ENCODE measurements around the gene SLX9. TPM values are rescaled to one million over a fixed set of nuclear protein-coding genes. Genes with fewer than 3 reads are reported as not detected.

The SLX9 gene
- polyA plus RNA-seq, 5 donors, result 12.1 to 23.5 (median 13.6) TPM

Other genes with a start within 250 kb of the SLX9 start
- gene KRTAP10-12, start 242.9 kb upstream of the SLX9 start, polyA plus RNA-seq (ENCODE audit: insufficient read depth in 1 of 5, insufficient read length in 5 of 5, low replicate concordance in 1 of 5), result not detected
- 1 to 10 TPM; 2.0 to 4.4 (median 3.0) TPM for gene TSPEAR, start 228.5 kb upstream of the SLX9 start, polyA plus RNA-seq (ENCODE audit: insufficient read depth in 1 of 5, insufficient read length in 5 of 5, low replicate concordance in 1 of 5)
- gene UBE2G2, start 138.2 kb upstream of the SLX9 start, polyA plus RNA-seq (ENCODE audit: insufficient read depth in 1 of 5, insufficient read length in 5 of 5, low replicate concordance in 1 of 5), result 100 to 1,000 TPM; 110 to 155 (median 135) TPM
- 100 to 1,000 TPM; 116 to 138 (median 124) TPM for gene SUMO3, start 122.0 kb upstream of the SLX9 start, polyA plus RNA-seq (ENCODE audit: insufficient read depth in 1 of 5, insufficient read length in 5 of 5, low replicate concordance in 1 of 5)
- 100 to 1,000 TPM; 190 to 221 (median 212) TPM for gene PTTG1IP, start 66.3 kb upstream of the SLX9 start, polyA plus RNA-seq (ENCODE audit: insufficient read depth in 1 of 5, insufficient read length in 5 of 5, low replicate concordance in 1 of 5)
- gene ITGB2, start 19.1 kb upstream of the SLX9 start, polyA plus RNA-seq (ENCODE audit: insufficient read depth in 1 of 5, insufficient read length in 5 of 5, low replicate concordance in 1 of 5), result 10 to 100 TPM in 2 of 5 donors, 1 to 10 TPM in 3; 7.3 to 16.1 (median 8.6) TPM
- gene ADARB1, start 134.6 kb downstream of the SLX9 start, polyA plus RNA-seq (ENCODE audit: insufficient read depth in 1 of 5, insufficient read length in 5 of 5, low replicate concordance in 1 of 5), result 10 to 100 TPM; 19.8 to 42.0 (median 27.7) TPM

Measured in right lung (tissue), 5 donors.